ENCODE results near the gene PIGW. TPM values are rescaled to one million over a fixed set of nuclear protein-coding genes. Genes with fewer than 3 reads are reported as not detected.

The PIGW gene
- polyA plus RNA-seq, 1 donor = 9.8 TPM

DNA sequence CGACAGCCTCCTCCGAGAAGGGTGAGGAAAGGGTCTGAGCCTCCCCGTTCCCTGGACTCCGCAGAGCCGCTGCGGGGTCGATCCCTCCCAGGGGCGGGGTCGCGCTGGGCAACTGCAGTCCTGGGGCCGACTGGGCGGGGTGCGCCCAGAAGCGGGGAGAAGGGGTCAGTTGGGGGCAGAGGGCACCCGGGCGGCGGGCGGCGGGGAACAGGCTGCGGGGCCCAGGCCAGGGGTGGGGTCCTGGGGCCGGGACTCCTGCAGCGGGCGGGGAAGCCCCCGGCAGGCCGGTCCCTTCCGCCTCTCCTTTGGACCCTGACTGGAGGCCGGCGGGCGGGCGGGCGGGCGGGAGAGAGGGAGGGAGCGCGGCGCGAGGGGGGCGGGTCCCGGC, 10.3 kb downstream of the PIGW start:
- H3K4me3 ChIP-seq (ENCODE audit: low read length) = peak overlapping the region; percentile 99
- peaks cover 3% of the 10 kb centered on the region for H3K36me3 ChIP-seq (ENCODE audit: control insufficient read depth, insufficient read depth, low read length)
- H3K27me3 ChIP-seq (ENCODE audit: control insufficient read depth, insufficient read depth, low read length) = no peaks in the 10 kb centered on the region
- H3K9me3 ChIP-seq (ENCODE audit: control insufficient read depth, low read depth, low read length) = no peaks in the 10 kb centered on the region
- DNase-seq = no peak
- H3K27ac ChIP-seq (ENCODE audit: low read length) = peak overlapping the region; percentile 100
- no CpG with 5 or more reads among the region's 38 CpGs for WGBS (ENCODE audit: insufficient coverage, low lambda C conversion rate)
- peaks cover 8% of the 10 kb centered on the region for H3K4me1 ChIP-seq (ENCODE audit: control insufficient read depth, insufficient read depth, low read length)

GRCh38 chr17:36545465-36546417, 11.0 kb downstream of the PIGW start:
- H3K4me3 ChIP-seq (ENCODE audit: low read length) = peak overlapping the region; percentile 99
- H3K27ac ChIP-seq (ENCODE audit: low read length) = peak overlapping the region; percentile 100
- WGBS (ENCODE audit: insufficient coverage, low lambda C conversion rate) = 0% methylated on average over 4 of the region's 60 CpGs
- no peaks in the 10 kb centered on the region for H3K27me3 ChIP-seq (ENCODE audit: control insufficient read depth, insufficient read depth, low read length)
- H3K36me3 ChIP-seq (ENCODE audit: control insufficient read depth, insufficient read depth, low read length) = peaks cover 3% of the 10 kb centered on the region
- peaks cover 8% of the 10 kb centered on the region for H3K4me1 ChIP-seq (ENCODE audit: control insufficient read depth, insufficient read depth, low read length)
- no peaks in the 10 kb centered on the region for H3K9me3 ChIP-seq (ENCODE audit: control insufficient read depth, low read depth, low read length)
- DNase-seq = peak; percentile 97 to 99

GRCh38 chr17:36546418-36547093, 11.8 kb downstream of the PIGW start:
- 9% methylated on average over 4 of the region's 7 CpGs for whole genome bisulfite sequencing (ENCODE audit: insufficient coverage, low lambda C conversion rate)
- Histone ChIP-seq H3K4me1 (ENCODE audit: control insufficient read depth, insufficient read depth, low read length) (peaks cover 8% of the 10 kb centered on the region), H3K36me3 (ENCODE audit: control insufficient read depth, insufficient read depth, low read length) (peaks cover 3% of the 10 kb centered on the region), H3K9me3 (ENCODE audit: control insufficient read depth, low read depth, low read length) (no peaks in the 10 kb centered on the region), H3K27ac (ENCODE audit: low read length) (peak overlapping the region; percentile 100), H3K4me3 (ENCODE audit: low read length) (peak overlapping the region; percentile 99), H3K27me3 (ENCODE audit: control insufficient read depth, insufficient read depth, low read length) (no peaks in the 10 kb centered on the region)
- no peak for DNase-seq

GRCh38 chr17:36547776-36548175, 13.0 kb downstream of the PIGW start:
- no peak overlapping the region for H3K27ac ChIP-seq (ENCODE audit: low read length)
- H3K36me3 ChIP-seq (ENCODE audit: control insufficient read depth, insufficient read depth, low read length) = peaks cover 3% of the 10 kb centered on the region
- H3K27me3 ChIP-seq (ENCODE audit: control insufficient read depth, insufficient read depth, low read length) = no peaks in the 10 kb centered on the region
- no peak for DNase-seq
- peaks cover 8% of the 10 kb centered on the region for H3K4me1 ChIP-seq (ENCODE audit: control insufficient read depth, insufficient read depth, low read length)
- no peaks in the 10 kb centered on the region for H3K9me3 ChIP-seq (ENCODE audit: control insufficient read depth, low read depth, low read length)
- no peak overlapping the region for H3K4me3 ChIP-seq (ENCODE audit: low read length)

- H3K27me3 ChIP-seq (ENCODE audit: control insufficient read depth, insufficient read depth, low read length) = no peaks in the 10 kb centered on the region
- no peaks in the 10 kb centered on the region for H3K9me3 ChIP-seq (ENCODE audit: control insufficient read depth, low read depth, low read length)
- no peak overlapping the region for H3K4me3 ChIP-seq (ENCODE audit: low read length)
- peak in 1 of 2 donors; percentile 14 for DNase-seq
- peaks cover 8% of the 10 kb centered on the region for H3K4me1 ChIP-seq (ENCODE audit: control insufficient read depth, insufficient read depth, low read length)
- 96% methylated on average over 3 of the region's 8 CpGs for WGBS (ENCODE audit: insufficient coverage, low lambda C conversion rate)
- no peak overlapping the region for H3K27ac ChIP-seq (ENCODE audit: low read length)
- peaks cover 7% of the 10 kb centered on the region for H3K36me3 ChIP-seq (ENCODE audit: control insufficient read depth, insufficient read depth, low read length)
These were observed 16.0 kb downstream of the PIGW start for GRCh38 chr17:36550491-36551417.

DNA sequence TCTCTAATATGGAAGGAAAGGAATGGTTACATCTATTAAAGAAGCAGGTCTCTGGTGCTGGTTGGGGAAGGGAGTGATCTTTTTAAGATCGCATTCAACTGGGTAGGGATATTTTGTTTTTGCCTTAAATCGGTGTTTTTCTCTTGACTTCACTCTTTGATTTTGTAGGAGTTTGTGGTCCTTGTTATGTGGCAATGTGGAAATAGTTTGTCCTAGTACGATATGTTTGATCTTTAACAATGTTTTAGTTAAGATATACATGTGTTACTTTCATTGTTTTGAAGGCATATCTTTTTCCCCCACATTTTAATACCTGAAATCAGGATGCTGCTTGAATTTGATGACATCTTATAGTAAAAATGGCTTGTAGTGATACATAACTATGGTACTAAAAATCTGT, 18.7 kb downstream of the PIGW start:
- 80% methylated on average over 1 of the region's 3 CpGs for WGBS (ENCODE audit: insufficient coverage, low lambda C conversion rate)
- Histone ChIP-seq H3K27me3 (ENCODE audit: control insufficient read depth, insufficient read depth, low read length) (no peaks in the 10 kb centered on the region), H3K36me3 (ENCODE audit: control insufficient read depth, insufficient read depth, low read length) (peaks cover 29% of the 10 kb centered on the region), H3K4me3 (ENCODE audit: low read length) (no peak overlapping the region), H3K27ac (ENCODE audit: low read length) (no peak overlapping the region), H3K9me3 (ENCODE audit: control insufficient read depth, low read depth, low read length) (no peaks in the 10 kb centered on the region), H3K4me1 (ENCODE audit: control insufficient read depth, insufficient read depth, low read length) (no peaks in the 10 kb centered on the region)
- no peak for DNase-seq

DNA sequence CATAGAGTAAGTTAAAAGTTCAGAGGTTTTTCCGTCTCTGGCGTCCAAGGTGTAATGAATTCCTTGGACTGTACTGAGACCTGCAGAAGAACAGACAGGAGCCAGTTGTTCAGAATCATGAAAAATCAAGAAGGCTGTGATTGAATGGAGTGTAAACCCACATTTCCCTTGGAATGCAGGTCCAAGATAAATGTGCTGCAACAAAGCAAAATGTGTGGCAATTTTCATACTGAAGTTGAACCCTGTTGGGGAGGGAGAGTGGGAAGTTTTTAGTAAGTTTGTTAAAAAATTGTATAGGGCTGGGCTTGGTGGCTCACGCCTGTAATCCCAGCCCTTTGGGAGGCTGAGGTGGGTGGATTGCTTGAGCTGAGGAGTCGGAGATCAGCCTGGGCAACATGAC, 31.3 kb downstream of the PIGW start:
- peaks cover 64% of the 10 kb centered on the region for H3K36me3 ChIP-seq (ENCODE audit: control insufficient read depth, insufficient read depth, low read length)
- H3K27me3 ChIP-seq (ENCODE audit: control insufficient read depth, insufficient read depth, low read length) = no peaks in the 10 kb centered on the region
- H3K4me3 ChIP-seq (ENCODE audit: low read length) = no peak overlapping the region
- no peaks in the 10 kb centered on the region for H3K9me3 ChIP-seq (ENCODE audit: control insufficient read depth, low read depth, low read length)
- H3K27ac ChIP-seq (ENCODE audit: low read length) = no peak overlapping the region
- H3K4me1 ChIP-seq (ENCODE audit: control insufficient read depth, insufficient read depth, low read length) = no peaks in the 10 kb centered on the region
- DNase-seq = no peak
- WGBS (ENCODE audit: insufficient coverage, low lambda C conversion rate) = 100% methylated on average over 1 of the region's 4 CpGs

DNA sequence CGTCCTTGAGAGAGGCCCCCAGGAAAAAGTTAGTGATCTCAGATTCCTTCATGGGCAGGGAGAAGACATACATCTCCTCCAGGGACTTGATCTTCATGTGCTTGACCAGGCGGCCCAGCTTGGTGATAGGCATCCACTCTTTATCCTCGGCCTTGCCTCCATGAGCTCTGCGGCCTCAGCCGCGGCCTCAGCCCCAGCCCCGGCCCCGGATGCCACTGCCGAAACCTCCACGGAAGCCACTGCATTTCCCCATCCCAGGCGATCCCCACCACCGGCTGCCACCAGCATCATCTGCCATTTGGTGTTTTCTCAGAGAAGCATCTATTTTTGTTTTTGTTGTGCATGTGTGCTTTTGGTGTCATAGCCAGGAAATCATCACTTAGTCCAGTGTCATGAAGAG, 40.2 kb downstream of the PIGW start:
- WGBS (ENCODE audit: insufficient coverage, low lambda C conversion rate) = no CpG with 5 or more reads among the region's 12 CpGs
- Histone ChIP-seq H3K9me3 (ENCODE audit: control insufficient read depth, low read depth, low read length) (no peaks in the 10 kb centered on the region), H3K4me1 (ENCODE audit: control insufficient read depth, insufficient read depth, low read length) (no peaks in the 10 kb centered on the region), H3K4me3 (ENCODE audit: low read length) (no peak overlapping the region), H3K27ac (ENCODE audit: low read length) (no peak overlapping the region), H3K36me3 (ENCODE audit: control insufficient read depth, insufficient read depth, low read length) (peaks cover 58% of the 10 kb centered on the region), H3K27me3 (ENCODE audit: control insufficient read depth, insufficient read depth, low read length) (no peaks in the 10 kb centered on the region)
- DNase-seq = no peak

DNA sequence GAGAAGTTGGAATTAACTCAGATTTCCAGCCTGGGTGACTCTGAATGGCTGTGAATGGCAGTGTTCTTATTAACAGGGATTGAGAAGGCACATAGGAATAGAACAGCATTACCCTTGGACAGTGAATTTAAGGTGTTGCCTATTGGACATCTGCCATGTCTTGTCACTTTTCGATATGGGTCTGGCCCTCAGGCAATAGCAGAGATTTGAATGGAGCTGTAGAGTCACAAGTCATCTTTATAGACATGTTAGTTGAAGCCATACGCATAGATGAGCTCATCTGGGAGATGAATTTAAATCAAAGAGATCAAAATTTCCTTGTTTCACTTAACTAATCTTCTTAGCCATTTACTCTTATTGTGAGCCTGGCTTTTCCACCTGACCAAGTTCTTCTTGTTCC, 42.0 kb downstream of the PIGW start:
- no peak overlapping the region for H3K27ac ChIP-seq (ENCODE audit: low read length)
- H3K27me3 ChIP-seq (ENCODE audit: control insufficient read depth, insufficient read depth, low read length) = no peaks in the 10 kb centered on the region
- peaks cover 59% of the 10 kb centered on the region for H3K36me3 ChIP-seq (ENCODE audit: control insufficient read depth, insufficient read depth, low read length)
- WGBS (ENCODE audit: insufficient coverage, low lambda C conversion rate) = no CpG with 5 or more reads among the region's 2 CpGs
- no peak for DNase-seq
- H3K4me1 ChIP-seq (ENCODE audit: control insufficient read depth, insufficient read depth, low read length) = no peaks in the 10 kb centered on the region
- no peak overlapping the region for H3K4me3 ChIP-seq (ENCODE audit: low read length)
- H3K9me3 ChIP-seq (ENCODE audit: control insufficient read depth, low read depth, low read length) = no peaks in the 10 kb centered on the region

GRCh38 chr17:36578671-36579070, 43.9 kb downstream of the PIGW start:
- H3K9me3 ChIP-seq (ENCODE audit: control insufficient read depth, low read depth, low read length) = no peaks in the 10 kb centered on the region
- no peak overlapping the region for H3K4me3 ChIP-seq (ENCODE audit: low read length)
- WGBS (ENCODE audit: insufficient coverage, low lambda C conversion rate) = 100% methylated on average over 1 of the region's 2 CpGs
- H3K36me3 ChIP-seq (ENCODE audit: control insufficient read depth, insufficient read depth, low read length) = peaks cover 66% of the 10 kb centered on the region
- no peaks in the 10 kb centered on the region for H3K27me3 ChIP-seq (ENCODE audit: control insufficient read depth, insufficient read depth, low read length)
- H3K4me1 ChIP-seq (ENCODE audit: control insufficient read depth, insufficient read depth, low read length) = no peaks in the 10 kb centered on the region
- no peak overlapping the region for H3K27ac ChIP-seq (ENCODE audit: low read length)
- no peak for DNase-seq
